Measurements from ENCODE around the gene TMEM108.

The TMEM108 gene

GRCh38 chr3:133115176-133115575, 77.0 kb downstream of the TMEM108 start:
- TF ChIP-seq CSDC2 (CRISPR knock-in tag; IDR thresholded peaks at IDR 0.05) (no peak), ESRRG (CRISPR knock-in tag; IDR thresholded peaks at IDR 0.05) (no peak), POU6F1 (CRISPR knock-in tag; IDR thresholded peaks at IDR 0.05; ENCODE audit: borderline replicate concordance, low read depth) (no peak), ZNF70 (CRISPR knock-in tag; IDR thresholded peaks at IDR 0.05) (no peak), BACH2 (CRISPR knock-in tag; IDR thresholded peaks at IDR 0.05; ENCODE audit: borderline replicate concordance) (no peak), CREB5 (CRISPR knock-in tag; IDR thresholded peaks at IDR 0.05; ENCODE audit: low read depth) (no peak), TSHZ2 (CRISPR knock-in tag; IDR thresholded peaks at IDR 0.05) (no peak), ZC3H10 (CRISPR knock-in tag; IDR thresholded peaks at IDR 0.05) (no peak), TCF4 (CRISPR knock-in tag; IDR thresholded peaks at IDR 0.05; ENCODE audit: borderline replicate concordance) (no peak), ZFP30 (CRISPR knock-in tag; IDR thresholded peaks at IDR 0.05) (no peak), TOX (CRISPR knock-in tag; IDR thresholded peaks at IDR 0.05; ENCODE audit: borderline replicate concordance) (no peak), PATZ1 (CRISPR knock-in tag; IDR thresholded peaks at IDR 0.05; ENCODE audit: borderline replicate concordance) (no peak), PPARA (CRISPR knock-in tag; IDR thresholded peaks at IDR 0.05; ENCODE audit: borderline replicate concordance) (no peak)
- no peak for ATAC-seq

DNA sequence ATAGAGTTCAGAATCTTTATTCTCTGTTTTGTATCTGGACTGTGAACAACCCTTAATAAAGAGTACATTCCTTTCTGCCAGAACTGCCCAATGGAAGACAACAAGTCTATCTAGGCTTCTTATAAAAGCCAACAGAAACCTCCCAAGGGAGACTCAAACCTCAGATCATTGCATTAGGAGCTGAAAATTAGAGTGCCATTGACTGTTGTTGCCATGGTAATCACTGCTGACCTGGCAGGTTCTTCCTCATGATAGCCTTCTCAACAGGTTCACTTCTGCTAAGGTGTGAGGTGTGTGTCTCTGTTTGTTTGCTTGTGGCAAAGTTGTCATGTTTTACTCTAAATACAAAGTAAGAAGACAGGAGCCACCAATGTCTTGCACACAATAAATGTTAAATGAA, 79.2 kb downstream of the TMEM108 start:
- no peak for ATAC-seq
- TF ChIP-seq BACH2 (CRISPR knock-in tag; IDR thresholded peaks at IDR 0.05; ENCODE audit: borderline replicate concordance) (no peak), ESRRG (CRISPR knock-in tag; IDR thresholded peaks at IDR 0.05) (no peak), POU6F1 (CRISPR knock-in tag; IDR thresholded peaks at IDR 0.05; ENCODE audit: borderline replicate concordance, low read depth) (no peak), ISL1 (CRISPR knock-in tag; IDR thresholded peaks at IDR 0.05) (no peak), PATZ1 (CRISPR knock-in tag; IDR thresholded peaks at IDR 0.05; ENCODE audit: borderline replicate concordance) (no peak), ZC3H10 (CRISPR knock-in tag; IDR thresholded peaks at IDR 0.05) (no peak), ZNF70 (CRISPR knock-in tag; IDR thresholded peaks at IDR 0.05) (no peak), OSR1 (CRISPR knock-in tag; IDR thresholded peaks at IDR 0.05) (no peak), CSDC2 (CRISPR knock-in tag; IDR thresholded peaks at IDR 0.05) (no peak), CSRNP3 (CRISPR knock-in tag; IDR thresholded peaks at IDR 0.05) (no peak), RARB (CRISPR knock-in tag; IDR thresholded peaks at IDR 0.05) (no peak), ZNF8 (CRISPR knock-in tag; IDR thresholded peaks at IDR 0.05) (no peak), ZNF565 (CRISPR knock-in tag; conservative IDR thresholded peaks at IDR 0.05; ENCODE audit: low read depth) (no peak), CREB5 (CRISPR knock-in tag; IDR thresholded peaks at IDR 0.05; ENCODE audit: low read depth) (no peak), ZFP3 (CRISPR knock-in tag; IDR thresholded peaks at IDR 0.05) (no peak)
